Stimulated activated CD4-positive, alpha-beta T cell treated with anti-CD3 and anti-CD28 coated beads, TNF-alpha, amount 100 ng/mL, for 24 hours (primary cell): ENCODE results near the gene OR6C1.
"Not testable (repeated sequence)": the region's sequence is repeated elsewhere in the genome, so short reads cannot be mapped to it uniquely, and the experiment has no call there.

Experiments used
- DNase-seq, 3 experiments: peaks; one replicate each; pipeline ENCODE4 v3.0.0-alpha.2; 2020; ENCODE audit warnings: low read depth in 3 of 3

Gene OR6C1

DNA sequence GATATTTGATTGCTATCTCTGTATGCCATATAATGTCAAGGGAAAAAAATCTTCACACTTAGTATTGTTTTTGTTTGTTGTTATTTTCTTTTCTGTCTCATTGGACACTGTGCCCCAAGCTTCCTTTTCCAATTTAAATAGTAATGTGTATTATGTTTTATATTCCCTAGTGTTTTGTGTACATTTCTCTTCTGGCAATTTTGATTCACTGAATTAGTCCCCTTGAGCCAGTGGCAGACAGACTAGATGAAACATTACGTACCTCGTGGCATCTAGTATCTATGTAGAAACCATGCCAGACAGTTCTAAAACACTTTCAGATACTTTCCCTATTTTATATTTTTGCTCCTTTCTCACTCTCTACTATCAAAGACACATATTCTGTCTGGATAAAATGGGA, at the start of gene OR6C1:
TSS of gene OR6C1 (plus strand) at position 301 of the 400 bp plus-strand sequence. CDS start 6,257 bp downstream, outside the sequence.
- no peak for DNase-seq

DNA sequence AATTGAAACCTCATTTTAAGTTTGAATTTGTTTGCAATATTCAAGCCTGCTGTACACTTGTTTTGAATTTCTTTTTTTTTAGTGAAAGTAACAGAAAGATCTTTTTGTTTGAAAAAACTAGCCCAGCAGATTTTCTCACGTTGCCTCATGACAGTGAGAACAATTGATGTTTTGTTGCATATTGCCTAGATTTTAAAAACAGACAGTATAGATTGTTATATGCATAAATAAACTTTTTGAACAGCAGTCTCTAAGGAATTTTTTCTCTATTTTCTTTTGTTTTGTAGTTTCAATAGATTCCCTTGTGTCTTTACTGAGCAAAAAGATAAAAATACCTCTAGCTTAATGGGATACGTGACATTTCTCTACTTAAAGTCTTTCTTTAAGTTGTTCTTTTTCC, 33.2 kb upstream of the OR6C1 start:
- DNase-seq: no peak

DNA sequence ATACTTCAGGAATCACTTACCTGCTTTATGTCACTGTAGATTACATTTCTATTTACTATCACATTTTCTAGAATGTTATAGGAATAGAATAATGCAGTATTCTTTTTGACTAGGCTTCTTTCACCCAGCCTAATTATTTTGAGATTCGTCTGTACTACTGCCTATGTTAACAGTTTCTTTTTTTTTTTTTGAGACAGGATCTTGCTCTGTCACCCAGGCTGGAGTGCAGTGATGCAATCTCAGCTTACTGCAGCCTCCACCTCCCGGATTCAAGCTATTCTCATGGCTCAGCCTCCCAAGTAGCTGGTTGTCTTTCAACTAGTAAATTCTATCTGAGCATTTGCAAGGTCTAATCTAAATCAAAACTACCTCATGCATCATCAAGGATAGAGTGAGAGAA, 24.1 kb upstream of the OR6C1 start:
- no peak for DNase-seq

DNA sequence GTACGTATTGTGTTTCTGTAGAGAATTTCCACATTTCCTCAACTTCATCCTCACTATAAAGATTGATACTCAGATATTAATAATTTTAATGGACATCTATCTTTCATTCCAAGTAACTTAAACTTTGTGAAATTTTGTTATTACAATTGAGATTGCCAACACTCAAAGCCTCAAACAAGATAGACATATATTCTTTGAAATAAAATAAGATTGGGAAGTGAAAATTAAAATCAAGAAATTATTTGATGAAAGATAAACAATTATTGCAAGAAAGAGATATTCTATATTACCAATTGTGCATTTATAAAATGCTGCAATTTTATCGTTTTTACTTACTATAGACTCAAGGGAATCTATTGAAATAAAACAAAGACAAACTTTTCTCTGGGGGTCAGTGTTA, 17.7 kb upstream of the OR6C1 start, which contains the start of gene OR6C6:
TSS of gene OR6C6 (minus strand) at position 101 of the 400 bp plus-strand sequence. CDS start 1,337 bp downstream, outside the sequence.
- DNase-seq: no peak

DNA sequence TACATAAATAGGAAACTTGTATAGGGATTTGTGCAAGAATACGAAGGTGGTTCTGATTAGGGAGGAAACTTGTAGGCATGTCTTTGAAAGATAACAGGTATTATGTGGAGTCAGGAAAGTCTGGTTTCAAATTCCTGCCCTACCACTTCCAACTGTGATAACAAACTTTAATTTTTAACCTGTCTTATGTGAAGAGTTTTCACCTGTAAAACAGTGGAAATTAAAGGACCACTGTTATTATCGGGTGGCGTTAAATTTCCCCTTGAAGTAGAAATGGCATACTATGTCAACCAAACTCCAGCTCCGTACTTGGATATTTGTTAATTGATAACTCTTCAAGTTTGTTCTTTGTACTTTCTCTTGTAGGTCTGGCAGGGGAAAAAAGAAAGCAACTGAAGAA, 6.1 kb downstream of the OR6C1 start:
- DNase-seq: no peak

DNA sequence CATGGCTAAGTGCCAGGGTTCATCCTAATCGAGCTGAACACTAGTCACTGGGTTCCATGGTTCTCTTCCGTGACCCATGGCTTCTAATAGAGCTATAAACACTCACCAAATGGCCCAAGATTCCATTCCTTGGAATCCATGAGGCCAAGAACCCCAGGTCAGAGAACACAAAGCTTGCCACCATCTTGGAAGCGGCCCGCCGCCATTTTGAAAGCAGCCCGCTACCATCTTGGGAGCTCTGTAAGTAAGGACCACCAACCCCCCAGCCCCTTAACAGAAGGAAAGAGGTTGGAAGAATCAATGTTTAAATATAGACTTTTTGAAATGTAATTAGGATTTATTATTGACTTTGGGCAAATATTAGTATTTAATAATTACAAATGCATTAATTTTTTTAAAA, 11.7 kb downstream of the OR6C1 start:
- DNase-seq: not testable (repeated sequence)

DNA sequence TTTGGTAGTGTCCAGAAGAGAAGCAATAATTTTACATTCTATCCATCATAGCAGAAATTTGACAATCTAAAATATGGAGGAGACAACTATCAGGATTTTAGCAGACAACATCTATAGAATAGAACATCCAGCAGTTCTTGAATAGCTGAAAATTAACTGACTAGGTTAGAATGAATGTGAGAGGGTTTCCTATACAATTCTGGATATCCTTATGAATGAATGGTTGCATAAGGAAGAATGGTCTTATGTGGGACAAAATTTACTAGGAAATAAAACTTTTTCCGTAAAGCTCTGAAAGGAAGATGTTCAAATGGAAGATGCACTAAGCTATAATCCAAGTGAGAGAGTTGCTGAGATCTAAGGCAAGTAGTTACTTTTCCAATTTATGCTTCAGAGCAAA, 16.3 kb downstream of the OR6C1 start, which contains the start of gene OR6C3:
TSS of gene OR6C3 (plus strand) at position 301 of the 400 bp plus-strand sequence. CDS start 955 bp downstream, outside the sequence.
- DNase-seq: no peak

DNA sequence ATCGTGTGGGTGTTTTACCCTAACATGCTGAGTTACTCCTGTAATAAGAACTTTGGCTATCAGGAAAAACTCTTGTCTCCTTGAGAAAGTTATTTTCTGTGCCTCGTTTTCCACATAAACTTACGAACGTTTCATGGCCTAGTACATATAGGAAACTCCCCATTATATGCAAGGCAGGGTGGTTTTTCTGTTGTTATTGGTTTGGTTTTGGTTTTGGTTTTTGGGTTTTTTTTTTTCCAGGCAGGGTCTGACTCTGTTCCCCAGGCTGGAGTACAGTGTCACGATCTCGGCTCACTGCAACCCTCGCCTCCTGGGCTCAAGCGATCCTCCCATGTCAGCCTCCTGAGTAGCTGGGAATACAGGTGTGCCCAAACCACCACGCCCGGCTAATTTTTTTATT, 21.9 kb downstream of the OR6C1 start:
- no peak for DNase-seq

DNA sequence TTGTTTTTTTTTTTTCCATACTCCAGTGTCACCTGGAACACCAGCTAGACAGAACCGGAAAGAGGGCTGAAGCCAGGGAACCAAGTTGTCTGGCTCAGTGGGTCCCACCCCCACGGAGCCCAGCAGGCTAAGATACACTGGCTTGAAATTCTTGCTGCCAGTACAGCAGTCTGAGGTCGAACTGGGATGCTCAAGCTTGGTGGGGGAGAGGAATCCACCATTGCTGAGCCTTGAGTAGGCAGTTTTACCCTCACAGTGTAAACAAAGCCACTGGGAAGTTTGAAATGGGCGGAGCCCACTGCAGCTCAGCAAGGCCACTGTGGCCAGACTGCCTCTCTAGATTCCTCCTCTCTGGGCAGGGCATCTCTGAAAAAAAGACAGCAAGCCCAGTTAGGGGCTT, 41.2 kb downstream of the OR6C1 start:
- not testable (repeated sequence) for DNase-seq

DNA sequence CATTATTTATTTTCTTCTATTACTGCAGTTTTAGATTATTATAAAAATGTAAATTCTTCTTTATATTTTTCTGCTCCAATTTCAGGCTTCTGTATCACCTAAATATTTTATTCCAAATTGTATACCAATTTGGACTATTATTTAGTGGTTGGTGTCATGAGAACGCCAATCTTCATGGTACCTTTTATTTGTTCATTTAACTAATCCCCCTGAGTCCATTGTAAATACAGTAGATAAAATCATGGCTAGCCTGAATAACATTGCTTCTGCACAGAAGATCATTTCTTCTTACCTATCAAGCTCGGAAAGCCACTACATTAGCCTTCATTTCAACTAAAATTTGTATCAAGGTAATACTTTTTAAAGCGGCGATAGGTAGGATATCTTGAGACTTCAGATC, 48.5 kb downstream of the OR6C1 start, which contains the start of gene OR6C75:
TSS of gene OR6C75 (plus strand) at position 301 of the 400 bp plus-strand sequence. CDS start 2,136 bp downstream, outside the sequence.
- no peak for DNase-seq

DNA sequence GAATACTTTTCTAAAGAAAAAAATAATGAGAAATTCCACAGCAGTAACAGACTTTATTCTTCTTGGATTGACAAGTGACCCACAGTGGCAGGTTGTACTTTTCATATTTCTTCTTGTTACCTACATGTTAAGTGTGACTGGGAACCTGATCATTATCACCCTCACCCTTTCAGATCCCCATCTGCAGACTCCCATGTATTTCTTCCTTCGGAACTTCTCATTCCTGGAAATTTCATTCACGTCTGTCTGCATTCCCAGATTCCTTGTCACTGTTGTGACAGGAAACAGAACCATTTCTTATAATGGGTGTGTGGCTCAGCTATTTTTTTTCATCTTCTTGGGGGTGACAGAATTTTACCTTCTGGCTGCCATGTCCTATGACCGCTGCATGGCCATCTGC, 50.9 kb downstream of the OR6C1 start:
- DNase-seq: no peak
